HG03196 (cell line): ENCODE data around the gene CD300H.

Experiments
- ATAC-seq: cut with Tn5 transposase; IDR thresholded peaks from one replicate; pipeline ENCODE4 v1.9.1; 2021; ENCODE audit not compliant: unreplicated experiment

CD300H gene

DNA sequence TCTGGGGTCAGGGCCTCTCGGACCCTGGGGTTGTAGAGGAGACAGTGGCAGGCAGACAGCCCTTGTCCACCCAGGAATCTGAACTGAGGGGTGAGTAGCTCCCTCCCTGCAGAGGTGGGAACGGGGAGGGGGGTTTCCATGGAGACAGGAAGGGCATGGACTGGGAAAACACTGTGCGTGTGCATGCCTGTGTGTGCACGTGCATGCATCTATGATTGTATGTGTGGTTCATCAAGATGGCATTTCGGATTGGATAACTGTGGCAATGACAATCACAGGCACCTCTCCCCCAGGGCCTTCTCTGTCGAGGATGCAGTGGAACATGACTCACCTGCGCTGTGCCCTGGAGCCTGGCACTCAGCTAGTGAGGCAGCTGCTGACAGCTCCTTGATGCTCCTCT is 15.3 kb downstream of the CD300H start:
- ATAC-seq, result no peak

DNA sequence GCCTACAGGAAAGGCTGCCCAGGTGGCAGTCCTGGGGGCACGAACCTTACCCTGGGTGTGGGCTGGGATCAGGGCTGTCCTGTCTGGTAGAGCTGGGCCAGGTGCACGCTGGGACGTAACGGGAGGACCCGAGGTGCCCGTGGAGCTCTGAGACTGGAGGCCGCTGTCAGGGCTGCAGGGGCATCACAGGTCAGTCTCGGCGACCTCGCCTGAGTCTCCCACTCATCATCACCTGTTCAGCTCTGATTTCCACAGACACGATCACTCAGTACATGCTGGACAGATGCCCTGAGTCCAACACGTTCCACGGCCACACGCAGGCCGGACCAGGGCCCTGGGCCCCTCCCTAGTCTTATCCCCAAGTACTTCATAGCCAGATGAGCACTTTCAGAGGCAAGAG is 16.7 kb downstream of the CD300H start:
- no peak for ATAC-seq

DNA sequence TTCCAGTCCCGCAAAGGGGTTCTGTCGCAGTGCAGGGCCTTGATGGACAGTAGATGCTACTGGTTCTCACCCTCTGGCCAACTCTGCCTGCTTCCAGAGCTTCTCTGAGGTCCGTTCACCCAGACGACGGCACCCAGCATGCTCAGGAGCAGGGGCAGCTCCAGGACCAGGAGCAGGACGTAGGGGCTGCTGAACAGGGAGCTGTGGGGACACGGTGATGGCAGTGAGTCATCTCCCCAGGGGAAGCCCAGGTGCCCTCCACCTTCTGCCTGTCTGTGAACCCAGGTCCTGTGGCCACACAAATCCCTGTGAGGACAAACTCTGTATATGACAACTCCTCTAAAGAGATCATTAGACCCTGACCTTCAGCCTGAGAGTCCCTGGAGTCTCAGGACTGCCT is 18.0 kb downstream of the CD300H start:
- no peak for ATAC-seq

DNA sequence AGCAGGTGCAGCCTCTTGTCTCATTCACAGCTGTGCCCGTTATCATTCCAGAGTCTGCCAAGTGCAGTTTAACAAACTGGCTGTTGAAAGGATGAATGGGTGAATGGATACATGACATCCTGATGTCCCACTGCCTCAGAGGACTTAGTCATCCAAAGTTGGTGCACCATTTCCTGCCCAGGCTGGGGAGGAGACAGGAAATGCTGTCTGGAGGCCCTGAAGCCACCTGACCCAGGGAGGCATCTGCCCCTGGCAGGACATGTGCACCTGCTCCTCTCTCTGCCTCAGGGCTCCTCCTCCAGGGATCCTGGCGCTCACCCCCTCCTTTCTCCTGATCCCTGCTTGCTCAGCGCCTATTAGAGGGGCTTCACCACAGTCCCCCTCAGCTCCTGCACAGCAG is 19.6 kb downstream of the CD300H start:
- ATAC-seq, result no peak

DNA sequence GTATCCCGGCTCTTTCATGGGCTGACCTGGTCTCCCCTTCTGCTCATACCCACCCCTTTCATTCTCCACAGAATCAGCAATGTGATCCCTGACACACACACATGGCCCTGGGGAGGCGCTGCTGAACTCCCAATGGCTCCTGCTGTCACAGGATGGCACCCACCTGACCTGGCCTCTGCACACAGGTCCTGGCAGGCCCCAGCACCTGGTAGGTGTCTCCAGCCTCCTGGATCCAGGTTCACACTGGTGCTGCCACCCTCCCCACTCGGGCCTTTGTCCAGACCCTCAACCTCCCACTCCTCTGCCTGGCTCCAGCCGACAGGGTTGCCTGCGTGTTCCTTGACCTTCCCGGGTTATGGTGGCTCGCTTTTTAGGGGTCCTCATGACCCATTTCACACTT is 20.0 kb downstream of the CD300H start:
- ATAC-seq, result no peak

DNA sequence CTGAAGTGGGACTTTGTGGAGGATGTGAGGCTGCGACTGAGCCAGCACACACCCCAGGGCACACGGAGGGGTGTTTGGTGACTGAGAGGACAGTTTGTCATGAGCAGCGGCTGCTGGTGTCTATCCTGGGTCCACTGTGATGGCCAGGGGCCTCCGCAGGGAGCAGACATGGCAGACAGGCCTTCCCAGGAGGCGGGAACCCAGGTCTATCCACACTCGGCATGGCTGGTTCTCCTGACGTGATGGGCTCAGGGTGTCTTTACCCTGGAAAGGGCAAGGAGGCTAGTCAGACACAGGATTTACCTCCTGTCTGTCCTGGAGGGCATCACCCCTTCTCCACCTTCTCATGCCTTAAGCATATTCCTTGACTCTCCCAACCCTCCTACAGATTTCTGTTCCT is 20.7 kb downstream of the CD300H start:
- no peak for ATAC-seq

DNA sequence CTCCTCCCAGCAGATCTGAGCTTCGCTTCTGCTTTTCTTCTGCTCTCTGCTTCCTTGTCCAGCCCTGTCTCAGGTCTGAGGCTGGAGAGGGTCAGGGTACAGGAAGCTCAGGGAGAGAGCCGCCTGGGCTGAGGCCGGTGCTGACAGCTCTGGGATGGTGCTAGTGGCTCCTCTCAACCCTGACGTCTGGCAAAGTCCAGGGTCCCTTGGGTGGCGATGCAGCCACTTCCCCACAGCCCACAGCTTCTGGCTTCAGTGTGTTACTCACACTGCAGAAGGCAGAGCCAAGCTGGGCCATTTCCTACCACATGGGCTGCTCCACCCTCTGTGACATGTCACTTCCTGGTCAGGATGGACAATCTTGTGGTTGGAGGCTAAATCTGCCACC is 21.5 kb downstream of the CD300H start, which contains the start of gene CD300C:
TSS of gene CD300C (minus strand) at position 273 of the 388 bp plus-strand sequence. CDS start 333 bp downstream, outside the sequence.
- no peak for ATAC-seq

DNA sequence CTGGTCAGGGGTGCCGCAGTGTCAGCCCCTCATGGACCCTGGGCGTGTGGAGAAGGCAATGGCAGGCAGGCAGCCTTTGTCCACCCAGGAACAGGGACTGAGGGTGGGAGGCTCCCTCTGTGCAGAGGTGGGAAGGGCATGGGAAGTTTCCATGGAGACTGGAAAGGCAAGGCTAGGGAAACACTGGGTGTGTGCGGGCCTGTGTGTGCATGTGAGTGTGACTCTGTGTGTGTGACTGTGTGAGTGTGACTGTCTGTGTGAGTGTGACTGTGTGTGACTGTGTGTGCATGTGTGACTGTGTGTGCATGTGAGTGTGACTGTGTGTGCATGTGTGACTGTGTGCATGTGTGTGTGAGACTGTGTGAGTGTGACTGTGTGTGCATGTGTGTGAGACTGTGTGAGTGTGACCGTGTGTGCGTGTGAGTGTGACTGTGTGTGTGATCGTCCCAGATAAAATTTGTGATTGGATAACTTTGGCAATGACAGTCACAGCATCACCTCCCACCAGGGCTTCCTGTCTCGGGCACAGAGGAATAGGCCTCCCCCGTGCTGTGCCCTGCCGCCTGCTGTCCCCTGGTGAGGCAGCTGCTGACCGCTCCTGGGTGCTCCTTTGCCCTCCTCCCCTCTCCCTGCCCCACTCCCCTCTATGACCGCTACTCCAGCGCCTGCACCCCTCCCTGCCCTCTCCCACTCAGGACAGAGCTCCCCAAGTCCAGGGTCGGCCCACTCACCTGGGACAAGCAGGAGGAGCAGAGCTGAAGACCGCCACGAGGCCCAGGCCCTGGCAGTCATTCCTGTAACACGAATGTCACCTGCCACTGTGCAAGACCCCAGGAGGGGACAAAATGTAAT is 22.1 kb downstream of the CD300H start:
- ATAC-seq, result no peak

DNA sequence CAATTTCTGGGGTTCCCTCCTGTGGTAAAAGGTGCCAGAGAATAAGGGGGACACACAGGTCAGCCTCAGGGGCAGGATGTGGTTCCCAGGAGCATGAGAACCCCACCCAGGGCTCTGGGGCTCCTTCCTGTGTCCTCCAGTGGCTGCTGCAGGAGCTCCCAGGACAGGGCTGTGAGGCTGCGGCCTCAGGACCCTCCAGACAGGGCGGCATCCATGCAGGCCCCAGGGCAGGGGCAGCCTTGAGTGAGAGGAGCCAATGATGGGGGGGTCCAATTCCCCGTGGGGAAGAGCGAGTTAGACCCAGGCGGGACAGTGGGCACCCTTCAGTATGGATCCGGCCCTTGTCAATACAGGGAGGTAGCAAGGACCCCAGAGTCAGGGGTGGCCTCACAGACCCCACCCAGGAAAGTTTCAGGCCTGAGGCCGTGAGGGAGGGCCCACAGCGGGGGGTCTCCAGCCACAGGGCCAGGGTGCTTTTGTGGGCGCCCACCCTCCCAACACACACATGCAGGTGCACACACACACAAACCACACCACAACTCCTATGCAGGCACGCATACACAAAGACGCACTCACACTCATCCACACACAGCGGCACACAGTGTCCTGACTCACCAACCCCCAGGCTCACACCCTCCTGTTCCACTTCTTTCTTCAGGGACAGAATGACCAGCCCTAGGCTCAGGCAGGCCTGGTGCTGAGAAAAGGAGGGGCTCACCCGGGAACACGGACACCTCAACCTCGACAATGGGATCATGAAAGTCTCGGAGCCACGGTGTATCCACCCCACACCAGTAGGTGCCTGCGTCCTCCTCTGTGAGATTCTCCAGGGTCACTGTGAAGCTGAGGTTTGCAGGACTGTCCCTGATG is 23.2 kb downstream of the CD300H start:
- ATAC-seq, result no peak

DNA sequence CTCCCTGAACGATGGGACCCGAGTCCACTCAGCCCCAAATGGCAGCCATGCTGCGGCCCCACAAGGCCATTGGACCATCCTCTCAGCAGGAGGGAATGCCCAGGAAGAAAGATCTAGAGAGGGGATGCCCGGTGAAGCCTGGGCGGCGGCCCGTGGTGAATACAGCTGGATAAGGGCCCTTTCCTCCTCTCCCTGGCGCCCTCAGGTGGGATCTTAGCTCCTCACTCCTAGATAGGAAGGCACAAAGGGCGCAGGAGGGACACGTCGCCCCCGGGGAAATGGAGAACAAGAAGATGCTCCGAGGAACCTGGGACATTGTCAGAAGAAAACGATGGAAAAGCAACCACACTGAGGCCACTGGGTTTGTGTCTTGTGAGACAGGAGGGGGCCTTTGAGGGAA is 23.9 kb downstream of the CD300H start:
- ATAC-seq, result no peak

DNA sequence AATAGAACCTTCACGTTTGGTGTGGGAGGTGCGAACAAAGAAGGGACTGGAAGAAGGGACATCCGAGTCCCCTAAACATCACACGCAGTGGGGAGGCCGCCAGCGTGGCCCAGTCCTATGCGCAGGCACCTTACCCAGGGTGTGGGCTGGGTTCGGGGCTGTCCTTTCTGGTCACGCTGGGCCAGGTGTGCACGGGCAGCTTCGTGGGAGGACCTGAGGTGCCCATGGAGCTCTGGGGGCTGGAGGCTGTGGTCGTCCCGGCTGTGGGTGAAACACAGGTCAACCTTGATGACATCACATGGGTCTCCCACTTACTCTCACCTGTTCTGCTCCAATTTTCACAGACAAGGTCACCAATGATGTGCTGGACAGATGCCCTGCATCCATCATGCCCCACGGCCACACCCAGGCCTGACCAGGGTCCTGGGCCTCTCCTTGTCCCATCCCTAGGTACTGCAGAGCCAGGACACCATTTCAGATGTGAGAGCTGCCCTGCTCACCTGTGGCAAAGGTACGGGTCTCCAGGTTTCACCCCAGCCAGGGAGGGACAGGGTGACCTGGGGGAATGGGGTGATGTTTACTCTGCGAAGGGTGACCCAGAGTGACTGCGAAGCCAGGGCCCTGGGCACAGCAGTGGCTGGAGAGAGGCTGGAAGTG is 24.5 kb downstream of the CD300H start:
- no peak for ATAC-seq

DNA sequence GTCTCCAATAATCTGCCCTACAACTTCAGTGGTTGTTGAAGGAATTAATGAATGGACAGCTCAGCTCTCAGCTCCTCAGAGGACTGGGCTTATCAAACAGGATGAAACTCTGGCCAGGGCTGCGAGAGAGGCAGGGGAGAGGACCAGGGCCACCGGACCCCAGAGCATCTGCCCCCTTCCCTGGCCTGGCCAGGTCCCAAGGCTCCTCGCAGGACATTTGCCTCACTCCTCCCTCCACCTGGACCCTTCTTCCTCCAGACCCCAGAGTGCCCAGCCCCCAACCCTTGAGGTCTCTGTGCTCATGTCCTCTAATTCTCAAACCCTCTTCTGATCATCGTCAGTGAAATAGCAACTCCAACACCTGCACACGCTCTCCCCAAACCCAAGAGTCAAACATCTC is 25.1 kb downstream of the CD300H start:
- no peak for ATAC-seq

DNA sequence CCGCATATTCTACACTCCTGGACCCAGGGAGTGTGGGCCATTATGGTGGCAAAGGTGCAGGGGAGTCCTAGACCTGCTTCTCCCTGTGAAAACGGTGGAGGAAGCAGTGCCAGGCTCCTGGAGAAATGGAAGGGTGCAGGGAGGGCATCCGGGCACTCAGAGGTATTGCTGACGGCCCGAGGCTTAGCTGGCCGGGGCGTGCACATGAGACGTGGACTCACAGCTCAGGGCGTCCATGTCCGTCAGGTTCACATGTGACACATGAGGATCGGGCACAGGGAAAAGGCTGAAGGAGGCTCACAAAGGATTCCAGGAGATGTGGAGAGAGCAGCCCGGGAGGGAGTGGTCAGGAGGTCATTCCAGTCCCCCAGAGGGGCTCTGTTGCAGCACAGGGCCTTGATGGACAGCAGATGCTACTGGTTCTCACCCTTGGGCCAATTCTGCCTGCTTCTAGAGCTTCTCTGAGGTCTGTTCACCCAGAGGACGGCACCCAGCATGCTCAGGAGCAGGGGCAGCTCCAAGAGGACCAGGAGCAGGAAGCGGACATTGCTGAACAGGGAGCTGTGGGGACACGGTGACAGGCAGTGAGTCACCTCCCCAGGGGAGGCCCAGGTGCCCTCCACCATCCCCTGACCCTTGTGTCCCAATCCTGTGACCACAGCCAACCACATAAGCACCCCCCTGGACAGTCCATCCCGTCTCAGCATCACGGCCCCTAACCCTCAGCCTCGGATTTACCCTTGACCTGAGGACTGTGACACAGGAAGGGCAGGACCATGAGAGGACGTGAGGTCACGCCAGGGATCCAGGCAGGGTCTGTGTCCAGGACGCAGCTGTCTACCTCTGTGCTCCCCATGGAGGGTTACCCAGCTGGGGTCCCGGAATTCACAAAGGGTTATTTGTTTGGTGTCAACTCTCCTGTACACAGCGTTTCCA is 25.9 kb downstream of the CD300H start:
- ATAC-seq, result no peak

DNA sequence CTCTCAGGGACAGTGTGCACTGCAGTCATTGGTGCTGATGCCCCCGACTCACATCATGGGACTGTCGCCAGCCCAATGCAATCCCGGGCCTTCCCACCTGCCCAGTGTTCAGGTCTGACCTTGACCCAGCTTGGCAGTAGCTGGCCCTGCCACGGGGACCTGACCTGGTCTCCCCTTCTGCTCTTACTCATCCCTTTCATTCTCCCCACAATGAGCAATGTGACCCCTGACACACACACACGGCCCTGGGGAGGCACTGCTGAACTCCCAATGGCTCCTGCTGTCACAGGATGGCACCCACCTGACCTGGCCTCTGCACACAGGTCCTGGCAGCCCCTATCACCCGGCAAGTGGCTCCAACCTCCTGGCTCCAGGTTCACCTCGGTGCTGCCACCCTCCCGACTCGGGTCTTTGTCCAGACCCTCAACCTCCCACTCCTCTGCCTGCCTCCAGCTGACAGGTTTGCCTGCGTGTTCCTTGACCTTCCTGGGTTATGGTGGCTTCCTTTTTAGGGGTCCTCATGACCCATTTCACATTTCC is 28.0 kb downstream of the CD300H start:
- ATAC-seq, result no peak

DNA sequence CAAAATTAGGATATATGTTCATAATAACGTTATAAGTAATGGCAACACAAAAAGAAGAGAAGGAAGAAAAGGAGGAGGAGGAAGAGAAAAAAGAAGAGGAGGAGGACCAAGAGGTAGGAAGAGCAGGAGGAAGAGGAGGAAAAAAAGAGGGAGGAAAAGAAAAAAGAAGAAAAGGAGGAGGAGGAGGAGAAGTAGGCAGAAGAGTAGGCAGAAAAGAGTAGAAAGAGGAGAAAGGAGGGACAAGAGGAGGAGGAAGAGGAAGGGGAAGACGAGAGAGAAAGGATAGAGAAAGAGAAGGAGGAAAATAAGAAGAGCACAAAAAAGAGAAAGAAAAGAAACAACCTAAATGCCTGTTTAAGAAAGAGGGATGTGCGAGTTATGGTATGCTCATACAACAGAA is 30.4 kb downstream of the CD300H start:
- ATAC-seq, result no peak

DNA sequence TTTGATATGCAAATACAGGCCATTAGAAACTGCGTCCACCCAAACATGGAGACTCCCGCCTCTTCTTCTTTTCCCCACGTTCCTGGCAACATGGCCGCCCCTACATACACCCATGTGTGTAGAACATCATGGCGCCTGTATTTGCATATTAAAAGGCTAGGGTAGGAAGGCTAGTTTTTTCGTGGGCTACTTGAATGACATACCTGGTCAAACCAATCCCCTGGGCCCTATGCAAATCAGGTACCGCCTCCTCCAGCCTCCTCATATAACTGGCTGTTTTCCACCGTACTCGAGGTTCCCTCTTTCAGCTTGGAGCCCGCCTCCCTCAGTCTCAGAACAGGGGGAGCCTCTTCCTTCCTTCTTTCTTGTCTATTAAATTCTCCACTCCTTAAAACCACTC is 35.2 kb downstream of the CD300H start:
- no peak for ATAC-seq

DNA sequence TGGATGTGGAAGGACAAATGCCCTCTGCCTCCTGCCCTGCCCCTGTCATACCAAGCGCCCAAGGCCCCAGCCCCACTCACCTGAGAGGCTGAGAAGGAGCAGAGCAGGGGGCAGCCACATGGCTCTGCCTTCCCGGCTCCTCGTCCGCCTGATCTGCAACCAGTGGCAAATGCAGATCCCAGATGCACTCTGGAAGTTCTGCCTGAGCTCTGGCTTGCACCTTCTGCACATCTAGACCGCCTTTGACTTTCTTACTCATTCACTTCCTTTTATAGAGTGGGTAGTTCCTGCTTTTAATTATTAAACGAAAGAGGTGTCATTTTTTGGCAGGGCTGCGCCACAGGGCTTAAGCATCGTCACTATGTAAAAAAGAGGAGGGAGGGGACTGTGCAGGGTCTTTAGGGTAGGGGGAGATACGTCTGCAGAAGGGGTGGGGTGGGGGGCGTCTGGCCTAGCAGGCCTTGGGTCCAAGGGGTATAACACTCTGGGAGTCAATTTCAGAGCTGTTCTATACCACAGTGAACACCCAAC is 36.0 kb downstream of the CD300H start, which contains the start of gene CD300LB:
TSS of gene CD300LB (minus strand) at position 245 of the 531 bp plus-strand sequence. CDS start at position 120, 125 bp downstream.
- no peak for ATAC-seq

DNA sequence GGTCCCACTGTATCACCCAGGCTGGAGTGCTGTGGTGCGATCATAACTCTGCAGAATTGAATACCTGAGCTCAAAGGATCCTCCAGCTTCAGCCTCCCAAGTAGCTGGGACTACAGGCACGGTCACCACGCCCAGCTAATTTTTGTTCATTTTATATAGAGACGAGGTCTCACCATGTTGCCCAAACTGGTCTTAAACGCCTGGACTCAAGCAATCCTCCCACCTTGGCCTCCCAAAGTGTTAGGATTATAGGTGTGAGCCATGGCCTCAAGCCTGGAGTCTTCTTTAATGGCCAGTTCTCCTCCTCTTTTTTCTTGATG is 36.5 kb downstream of the CD300H start:
- ATAC-seq, result no peak

DNA sequence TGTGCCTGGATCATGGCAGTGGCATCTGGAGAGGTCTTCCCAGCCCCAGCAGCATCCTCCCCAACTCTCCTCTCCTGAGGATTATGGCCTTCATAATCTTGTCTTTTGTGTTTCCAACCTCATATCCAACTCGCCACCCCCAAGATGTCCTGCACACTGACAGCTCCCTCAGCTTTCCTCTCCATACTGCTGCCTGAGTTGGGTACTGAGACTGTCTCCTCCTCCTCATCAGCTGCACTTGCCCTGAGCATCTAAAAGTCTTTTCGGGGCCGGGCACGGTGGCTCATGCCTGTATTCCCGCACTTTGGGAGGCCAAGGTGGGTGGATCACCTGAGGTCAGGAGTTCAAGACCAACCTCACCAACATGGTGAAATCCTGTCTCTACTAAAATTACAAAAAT is 38.1 kb downstream of the CD300H start:
- no peak for ATAC-seq
